GM18870 (cell line): Measurements from ENCODE around the gene TBX3.

Experiments used
- ATAC-seq: cut with Tn5 transposase; IDR thresholded peaks from one replicate; pipeline ENCODE4 v1.9.1; 2021; ENCODE audit warnings: moderate library complexity; ENCODE audit not compliant: unreplicated experiment

Gene TBX3

GRCh38 chr12:114683709-114684097, 272 bp downstream of the TBX3 start:
- ATAC-seq = no peak

GRCh38 chr12:114682785-114683708, 928 bp downstream of the TBX3 start:
- ATAC-seq = no peak

- no peak for ATAC-seq
Measured at GRCh38 chr12:114682106-114682784, 1.7 kb downstream of the TBX3 start.

GRCh38 chr12:114681116-114681871, 2.7 kb downstream of the TBX3 start:
- no peak for ATAC-seq

GRCh38 chr12:114680604-114681069, 3.3 kb downstream of the TBX3 start:
- ATAC-seq = no peak

DNA sequence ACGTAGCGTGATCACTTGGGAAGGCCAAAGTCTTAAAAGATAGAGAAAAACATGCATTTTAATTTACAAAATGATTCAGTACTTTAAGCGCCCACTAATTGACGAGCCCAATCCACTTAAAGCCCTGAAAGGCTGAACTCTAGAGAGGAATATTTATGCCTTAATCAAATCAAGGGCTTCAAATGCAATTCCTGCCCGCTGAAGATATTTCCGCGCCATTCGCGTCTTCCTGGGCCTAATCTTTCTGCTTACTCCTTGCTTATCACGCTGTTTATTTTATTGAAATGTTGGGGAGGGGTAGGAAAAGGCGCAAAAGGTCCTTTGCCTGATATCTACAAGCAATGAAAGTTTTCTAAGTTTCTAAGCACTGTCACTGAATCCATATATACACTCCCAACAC, 4.0 kb downstream of the TBX3 start:
- ATAC-seq = no peak

DNA sequence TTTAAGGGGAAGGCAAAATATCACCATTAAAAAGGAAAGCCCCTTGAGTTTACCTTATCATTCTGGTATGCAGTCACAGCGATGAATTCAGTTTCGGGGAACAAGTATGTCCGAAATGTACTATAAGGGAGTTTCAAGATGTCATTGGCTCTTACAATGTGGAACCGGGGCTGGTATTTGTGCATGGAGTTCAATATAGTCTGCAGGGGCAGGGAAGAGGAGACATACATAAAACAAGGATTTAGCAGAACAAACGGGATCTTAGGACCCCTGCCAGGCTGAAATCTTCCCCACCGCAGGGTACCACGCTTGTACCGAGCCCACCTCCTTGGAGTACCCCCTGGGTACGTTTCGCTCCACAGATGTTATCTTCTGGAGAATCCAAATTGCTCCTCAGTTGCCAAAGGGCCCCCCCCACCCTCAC, 4.5 kb downstream of the TBX3 start:
- no peak for ATAC-seq

- ATAC-seq = no peak
Measured at GRCh38 chr12:114678718-114679117, 5.3 kb downstream of the TBX3 start.

DNA sequence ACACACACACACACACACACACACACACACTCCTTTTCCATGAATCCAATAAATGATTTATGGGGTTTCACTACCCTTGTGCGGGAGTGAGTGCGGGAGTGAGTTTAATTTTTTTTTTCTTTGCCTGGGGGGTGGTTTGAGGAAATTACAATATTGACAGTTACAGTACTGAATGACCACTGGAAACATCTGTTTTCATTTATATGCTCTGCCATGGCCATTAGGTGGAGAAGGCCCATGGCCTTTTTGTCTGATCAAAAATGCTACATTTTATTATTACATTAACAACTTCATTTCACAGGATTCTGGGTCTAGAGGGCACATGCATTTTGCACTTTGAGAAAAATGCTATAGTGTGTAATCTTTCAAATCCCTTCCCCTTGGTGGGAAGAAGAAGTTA, 5.9 kb downstream of the TBX3 start:
- no peak for ATAC-seq

GRCh38 chr12:114676142-114676741, 7.7 kb downstream of the TBX3 start:
- ATAC-seq = no peak

DNA sequence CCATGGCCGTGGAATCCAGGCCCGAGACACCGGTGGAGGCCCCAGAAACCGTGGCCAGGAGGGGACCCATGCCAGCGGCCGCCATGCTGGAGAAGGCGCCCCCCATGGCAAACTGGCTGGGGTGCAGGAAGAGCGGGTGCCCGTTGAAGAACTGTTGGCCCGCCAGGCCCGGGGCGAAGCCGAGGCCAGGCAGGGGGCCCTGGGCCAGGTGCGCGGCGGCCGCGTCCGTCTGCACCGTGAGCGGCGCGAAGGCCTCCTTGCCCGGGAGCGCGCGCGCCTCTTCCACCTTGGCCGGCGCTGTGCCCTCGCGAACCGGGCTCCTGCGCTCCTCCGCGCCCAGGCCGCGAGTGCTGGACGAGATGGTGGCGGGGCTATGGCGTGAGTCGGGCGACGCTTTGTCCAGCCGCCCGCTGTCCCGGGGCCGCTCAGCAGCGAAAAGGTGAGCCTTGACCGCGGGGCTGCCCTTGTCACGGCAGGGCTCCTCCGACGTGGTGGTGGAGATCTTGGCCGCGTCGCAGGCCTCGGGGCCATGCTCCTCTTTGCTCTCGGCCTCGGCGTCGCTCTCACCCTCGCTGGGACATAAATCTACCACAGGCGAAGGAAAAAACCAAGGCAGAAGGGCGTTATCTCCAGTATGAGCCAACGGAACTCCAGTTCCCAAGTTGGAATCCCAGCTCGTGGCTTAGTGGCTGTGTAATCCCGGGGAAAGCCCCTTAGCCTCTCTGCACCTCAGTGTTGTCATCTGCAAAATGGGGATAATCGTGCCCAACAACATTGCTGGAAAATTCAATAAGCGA, 9.5 kb downstream of the TBX3 start:
- ATAC-seq = no peak

DNA sequence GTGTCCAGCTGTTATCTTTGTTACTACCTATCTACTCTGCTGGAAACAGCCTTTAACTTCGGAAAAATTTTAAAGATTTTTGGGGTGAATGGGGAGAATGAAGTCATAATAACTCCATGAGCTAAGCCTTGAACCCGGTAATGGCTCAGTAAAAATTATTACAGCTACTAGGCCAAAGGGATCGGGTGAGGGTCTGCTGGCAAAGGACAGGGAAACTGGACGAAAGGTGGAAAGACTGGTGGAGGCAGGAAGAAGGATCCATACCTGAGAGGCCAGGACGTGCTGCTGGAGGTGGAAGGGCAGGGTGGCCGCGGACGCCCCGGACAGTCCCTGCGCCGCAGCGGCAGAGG, 10.1 kb downstream of the TBX3 start:
- no peak for ATAC-seq

GRCh38 chr12:114673169-114673833, 10.7 kb downstream of the TBX3 start:
- ATAC-seq = no peak

DNA sequence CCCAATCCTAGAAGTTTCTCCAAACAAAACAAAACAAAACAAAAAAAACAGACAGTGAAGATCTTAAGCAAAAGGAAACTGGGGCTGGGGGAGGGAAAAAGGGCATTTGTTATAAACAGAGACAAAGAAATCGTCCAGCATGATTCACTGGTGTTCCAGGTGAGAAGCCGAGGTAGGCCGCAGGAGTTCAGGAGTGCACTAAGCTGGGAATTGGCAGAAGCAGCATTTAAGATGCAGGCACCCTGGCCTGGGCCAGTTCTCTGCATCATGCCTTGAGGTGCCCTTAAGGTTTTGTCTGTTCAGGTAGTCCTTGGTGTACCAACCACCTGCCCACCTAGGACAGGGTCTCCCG, 11.2 kb downstream of the TBX3 start:
- ATAC-seq = no peak

DNA sequence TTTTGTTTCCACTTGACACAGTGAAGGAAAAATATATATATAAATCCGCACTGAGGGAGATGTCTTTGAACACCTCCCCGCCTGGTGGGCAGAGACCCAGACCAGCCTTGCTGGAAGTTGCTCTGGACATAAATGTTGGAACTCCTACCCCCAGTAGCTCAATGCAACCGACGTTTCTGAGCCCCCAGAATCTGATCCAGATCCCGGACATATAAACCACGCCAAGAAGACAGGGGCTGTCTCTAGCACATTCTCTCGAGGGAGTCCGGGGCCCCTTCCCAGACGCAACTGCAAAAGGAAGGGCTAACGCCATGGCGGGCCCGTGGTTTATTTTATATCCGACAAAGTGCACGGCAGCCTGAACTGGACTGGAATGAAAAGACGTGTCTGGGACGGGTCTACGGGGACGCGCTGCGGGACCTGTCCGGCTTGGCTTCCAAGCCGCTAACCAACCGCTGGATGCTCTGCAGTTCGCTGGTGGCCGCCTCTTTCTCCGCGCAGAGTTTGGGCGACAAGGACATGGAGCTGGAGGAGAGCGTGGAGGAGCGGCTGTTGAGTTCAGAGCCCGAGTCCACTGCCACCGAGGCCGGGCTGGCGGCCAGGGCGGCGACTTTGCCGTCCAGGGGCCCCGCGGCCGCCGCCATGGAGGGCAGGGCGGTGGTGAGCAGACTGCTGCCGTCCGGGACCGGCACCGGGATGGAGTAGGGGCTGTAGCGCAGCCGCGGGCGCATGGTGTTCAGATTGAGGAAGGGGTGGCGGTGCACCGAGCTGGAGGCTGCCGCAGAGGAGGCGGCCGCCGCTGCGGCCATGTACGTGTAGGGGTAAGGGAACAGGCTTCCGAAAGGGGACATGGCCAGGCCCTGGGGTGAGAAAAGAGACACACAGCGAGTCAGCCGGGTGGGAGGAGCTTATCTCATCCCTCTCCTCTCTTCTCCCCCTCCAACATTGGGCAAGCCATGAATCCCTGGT, 12.2 kb downstream of the TBX3 start:
- ATAC-seq = no peak

DNA sequence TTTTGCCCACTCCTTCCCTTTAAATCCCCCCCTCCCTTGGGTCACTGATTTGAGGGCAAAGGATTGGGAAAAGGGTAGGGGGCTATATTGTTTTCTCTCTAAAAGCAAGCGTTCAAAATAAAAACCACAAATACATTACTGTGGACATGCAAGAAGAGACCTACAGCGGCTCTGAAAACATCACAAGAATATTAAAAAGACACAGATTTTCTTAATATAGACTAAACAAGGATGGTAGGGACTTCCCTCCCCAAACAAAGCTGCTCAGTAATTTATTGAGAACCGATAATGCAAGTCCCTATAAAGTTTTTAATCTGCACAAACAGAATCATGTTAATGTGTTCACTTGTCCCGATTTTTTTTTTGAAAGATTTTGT, 12.9 kb downstream of the TBX3 start:
- no peak for ATAC-seq

GRCh38 chr12:114670291-114670980, 13.5 kb downstream of the TBX3 start:
- no peak for ATAC-seq
